Neural progenitor cell (in vitro differentiated cells): ENCODE results near the gene GDNF.
"Not testable (repeated sequence)": the region's sequence is repeated elsewhere in the genome, so short reads cannot be mapped to it uniquely, and the experiment has no call there.

ENCODE experiments used
- CTCF ChIP-seq: fragments of 200-600 bp; sonication (generic); IDR thresholded peaks from 2 replicates; pipeline ENCODE4 v1.5.1; 2017; ENCODE audit warnings: antibody characterized with exemption, mild to moderate bottlenecking
- EZH2phosphoT487 ChIP-seq: fragments of 200-600 bp; sonication (generic); IDR thresholded peaks from 2 replicates; pipeline ENCODE4 v1.6.1; 2017; ENCODE audit warnings: antibody characterized with exemption

DNA sequence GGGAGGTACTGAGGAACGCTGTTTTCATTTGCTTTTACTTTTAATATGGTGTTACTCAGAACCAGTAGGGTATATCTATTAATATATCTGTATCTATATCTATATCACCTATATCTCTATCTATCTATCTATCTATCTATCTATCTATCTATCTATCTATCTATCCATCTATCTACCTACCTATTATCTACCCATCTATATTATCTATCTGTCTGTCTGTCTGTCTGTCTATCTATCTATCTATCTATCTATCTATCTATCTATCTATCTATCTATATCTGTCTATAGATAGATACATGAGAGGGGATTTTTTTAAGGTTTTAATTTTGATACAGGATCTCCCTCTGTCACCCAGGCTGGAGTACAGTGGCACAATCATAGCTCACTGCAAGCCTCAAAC, 23.1 kb upstream of the GDNF start:
- TF ChIP-seq CTCF, EZH2phosphoT487: not testable (repeated sequence)
